SU-DHL-6 (cell line): ENCODE results near the gene SNX30.

Experiments
- H2AFZ ChIP-seq: fragments of 200-600 bp; sonication (generic); 2 replicates; pipeline ENCODE4 v1.6.1; 2014; ENCODE audit warnings: low read depth, mild to moderate bottlenecking, moderate library complexity, mixed read lengths, antibody characterized with exemption, low read length; ENCODE audit not compliant: severe bottlenecking
- H3F3A ChIP-seq: fragments of 200-600 bp; shearing (Covaris generic); 2 replicates; pipeline ENCODE4 v1.6.0; 2016; ENCODE audit warnings: antibody characterized with exemption, mild to moderate bottlenecking; ENCODE audit not compliant: insufficient read depth
- H3K27ac ChIP-seq: fragments of 200-600 bp; sonication (generic); 2 replicates; pipeline ENCODE4 v1.5.1; 2016; ENCODE audit warnings: low read depth, mild to moderate bottlenecking, low read length, moderate library complexity, mixed read lengths
- H3K27me3 ChIP-seq: fragments of 200-600 bp; sonication (generic), shearing (Covaris generic); 2 replicates; pipeline ENCODE4 v1.6.0; 2014; ENCODE audit warnings: mild to moderate bottlenecking, low read length
- H3K36me3 ChIP-seq: fragments of 200-600 bp; sonication (generic); 2 replicates; pipeline ENCODE4 v1.6.1; 2014; ENCODE audit warnings: mild to moderate bottlenecking, low read length, mixed read lengths
- H3K4me2 ChIP-seq: fragments of 300-600, 200-600 bp; shearing (Covaris generic), sonication (generic); 2 replicates; pipeline ENCODE4 v1.6.0; 2014; ENCODE audit warnings: low read length, low read depth, mild to moderate bottlenecking; ENCODE audit not compliant: poor library complexity, severe bottlenecking
- H3K4me3 ChIP-seq: fragments of 200-600 bp; sonication (generic); 2 replicates; pipeline ENCODE4 v1.5.1; 2014; ENCODE audit warnings: antibody characterized with exemption, low read length, mild to moderate bottlenecking, mixed read lengths; ENCODE audit not compliant: insufficient read depth, poor library complexity, severe bottlenecking
- H3K79me2 ChIP-seq: fragments of 200-600 bp; sonication (generic); 2 replicates; pipeline ENCODE4 v1.6.1; 2014; ENCODE audit warnings: mild to moderate bottlenecking, low read length, moderate library complexity; ENCODE audit not compliant: insufficient read depth
- H3K9ac ChIP-seq: fragments of 200-600 bp; sonication (generic); 2 replicates; pipeline ENCODE4 v1.7.0; 2014; ENCODE audit warnings: mild to moderate bottlenecking, low read length
- H3K9me2 ChIP-seq: fragments of 200-600 bp; sonication (generic); replicated peaks from 2 replicates; pipeline ENCODE4 v1.6.1; 2014; ENCODE audit warnings: low read length; ENCODE audit not compliant: insufficient read depth
- H3K9me3 ChIP-seq: fragments of 200-600 bp; sonication (generic); 2 replicates; pipeline ENCODE4 v1.6.1; 2014; ENCODE audit warnings: low read length, mixed read lengths; ENCODE audit not compliant: insufficient read depth
- H4K20me1 ChIP-seq: fragments of 200-600 bp; sonication (generic); 2 replicates; pipeline ENCODE4 v1.6.1; 2014; ENCODE audit warnings: low read depth, mild to moderate bottlenecking, antibody characterized with exemption, low read length, moderate library complexity, mixed read lengths
- CTCF ChIP-seq: fragments of 200-600 bp; sonication (generic); IDR thresholded peaks from one replicate; pipeline ENCODE4 v1.5.1; 2017; ENCODE audit warnings: antibody characterized with exemption, mild to moderate bottlenecking, low read length, moderate library complexity; ENCODE audit not compliant: insufficient read depth, poor library complexity, severe bottlenecking
- EZH2phosphoT487 ChIP-seq: fragments of 200-600 bp; sonication (generic), shearing (Covaris generic); conservative IDR thresholded peaks from 2 replicates; pipeline ENCODE4 v1.6.1; 2018; ENCODE audit warnings: mild to moderate bottlenecking, antibody characterized with exemption, low read length, moderate library complexity, mixed read lengths

The SNX30 gene

GRCh38 chr9:112761912-112762655 lies 11.5 kb downstream of the SNX30 start:
- H3K27me3 ChIP-seq: no peaks in the 10 kb centered on the region
- TF ChIP-seq EZH2phosphoT487 (no peak), CTCF (no peak)

DNA sequence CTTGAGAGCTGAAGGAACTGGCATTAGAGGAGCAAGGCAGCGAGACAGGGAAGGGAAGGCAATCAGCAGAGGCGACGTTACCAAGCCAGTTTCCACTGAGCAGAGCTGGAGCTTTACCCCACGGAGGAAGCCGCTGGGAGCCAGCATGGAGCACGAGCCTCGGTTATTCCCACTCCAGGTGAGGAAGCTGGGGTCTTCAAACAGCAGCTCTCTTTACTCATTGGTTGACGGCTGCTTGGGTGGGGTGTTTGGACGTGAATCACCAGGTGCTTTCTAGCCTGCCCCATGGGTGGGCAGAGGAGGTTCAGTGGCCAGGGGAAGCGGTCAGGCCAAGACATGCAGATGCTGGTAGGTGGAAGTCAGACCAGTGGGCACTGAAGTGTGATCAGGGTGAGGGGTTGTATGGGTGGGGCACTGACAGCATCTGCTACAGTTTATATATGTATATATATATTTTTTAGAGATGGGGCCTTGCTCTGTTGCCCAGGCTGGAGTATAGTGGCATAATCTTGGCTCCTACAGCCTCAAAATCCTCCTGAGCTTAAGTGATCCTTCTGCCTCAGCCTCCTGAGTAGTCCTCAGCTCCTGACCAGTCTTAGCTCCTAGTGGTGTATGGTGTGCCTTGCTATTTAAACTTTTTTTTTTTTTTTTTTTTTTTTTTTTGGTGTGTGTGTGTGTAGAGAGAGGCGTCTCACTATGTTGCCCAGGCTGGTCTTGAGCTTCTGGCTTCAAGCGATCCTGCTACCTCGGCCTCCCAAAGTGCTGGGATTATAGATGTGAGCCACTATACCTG lies 12.4 kb downstream of the SNX30 start:
- H3F3A ChIP-seq: no peaks in the 10 kb centered on the region
- H3K9ac ChIP-seq: no peak overlapping the region
- H3K4me2 ChIP-seq: no peak overlapping the region
- no peaks in the 10 kb centered on the region for H3K9me3 ChIP-seq
- H3K27ac ChIP-seq: no peak overlapping the region
- TF ChIP-seq CTCF: no peak
- TF ChIP-seq EZH2phosphoT487: no peak
- H3K27me3 ChIP-seq: no peaks in the 10 kb centered on the region
- H4K20me1 ChIP-seq: no peaks in the 10 kb centered on the region
- H3K9me2 ChIP-seq: no peaks in the 10 kb centered on the region
- H3K79me2 ChIP-seq: 0 out of 2 replicates have a peak, but pooled peaks cover 4% of the 10 kb centered on the region
- 0 out of 2 replicates have a peak, but pooled peaks cover 2% of the 10 kb centered on the region for H3K36me3 ChIP-seq
- no peak overlapping the region for H3K4me3 ChIP-seq
- no peak overlapping the region for H2AFZ ChIP-seq

More at GRCh38 chr9:112761912-112762655, 11.5 kb downstream of the SNX30 start:
- H3K9me2 ChIP-seq: no peaks in the 10 kb centered on the region
- no peak overlapping the region for H3K4me3 ChIP-seq
- no peak overlapping the region for H3K9ac ChIP-seq
- H3K79me2 ChIP-seq: 0 out of 2 replicates have a peak, but pooled peaks cover 4% of the 10 kb centered on the region
- H4K20me1 ChIP-seq: no peaks in the 10 kb centered on the region
- no peaks in the 10 kb centered on the region for H3F3A ChIP-seq
- no peak overlapping the region for H3K4me2 ChIP-seq
- no peaks in the 10 kb centered on the region for H3K9me3 ChIP-seq
- no peak overlapping the region for H3K27ac ChIP-seq
- 0 out of 2 replicates have a peak, but pooled peaks cover 2% of the 10 kb centered on the region for H3K36me3 ChIP-seq
- no peak overlapping the region for H2AFZ ChIP-seq

DNA sequence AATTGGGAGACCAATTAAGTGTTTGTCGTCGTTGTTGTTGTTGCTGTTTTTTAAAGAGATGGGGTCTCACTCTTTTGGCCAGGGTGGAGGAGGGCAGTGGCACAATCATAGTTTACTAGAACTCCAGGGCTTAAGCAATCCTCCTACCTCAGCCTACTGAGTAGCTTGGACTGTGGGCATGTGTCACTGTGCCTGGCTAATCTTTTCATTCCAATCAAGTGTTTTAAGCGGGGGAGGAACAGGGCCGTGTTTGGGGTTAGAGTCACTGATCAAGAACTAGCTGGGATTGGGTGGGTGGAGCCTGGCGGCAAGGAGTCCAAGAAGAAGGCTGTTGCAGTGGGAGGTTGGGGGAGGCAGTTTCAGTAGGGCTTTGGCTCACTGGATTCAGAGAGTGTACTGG lies 13.8 kb downstream of the SNX30 start:
- H3K27me3 ChIP-seq: no peaks in the 10 kb centered on the region
- TF ChIP-seq CTCF (no peak), EZH2phosphoT487 (no peak)
- no peaks in the 10 kb centered on the region for H3K9me3 ChIP-seq
- H3K27ac ChIP-seq: no peak overlapping the region
- H3K9ac ChIP-seq: no peak overlapping the region
- 0 out of 2 replicates have a peak, but pooled peaks cover 2% of the 10 kb centered on the region for H3K36me3 ChIP-seq
- no peaks in the 10 kb centered on the region for H3F3A ChIP-seq
- no peak overlapping the region for H2AFZ ChIP-seq
- H4K20me1 ChIP-seq: no peaks in the 10 kb centered on the region
- H3K79me2 ChIP-seq: 0 out of 2 replicates have a peak, but pooled peaks cover 4% of the 10 kb centered on the region
- H3K4me3 ChIP-seq: no peak overlapping the region
- H3K9me2 ChIP-seq: no peaks in the 10 kb centered on the region
- no peak overlapping the region for H3K4me2 ChIP-seq
